Karpas-422 (cell line): ENCODE measurements around the gene CTIF. TPM values are rescaled to one million over a fixed set of nuclear protein-coding genes. Genes with fewer than 3 reads are reported as not detected.

Experiments used
- DNase-seq: peaks from one replicate; pipeline ENCODE4 v3.0.0-alpha.2; 2015
- H2AFZ ChIP-seq: fragments of 200-600 bp; sonication (generic); 2 replicates; pipeline ENCODE4 v1.6.1; 2014; ENCODE audit warnings: antibody characterized with exemption, low read length, mixed read lengths
- H3K27ac ChIP-seq: fragments of 200-600 bp; sonication (generic); 2 replicates; pipeline ENCODE4 v1.5.1; 2014; ENCODE audit warnings: mild to moderate bottlenecking, low read length, moderate library complexity
- H3K27me3 ChIP-seq: fragments of 200-600 bp; sonication (generic); 2 replicates; pipeline ENCODE4 v1.6.1; 2014; ENCODE audit warnings: low read length, mixed read lengths
- H3K36me3 ChIP-seq: fragments of 200-600 bp; sonication (generic); 2 replicates; pipeline ENCODE4 v1.6.1; 2014; ENCODE audit warnings: low read length, mixed read lengths; ENCODE audit not compliant: insufficient read depth
- H3K4me1 ChIP-seq: fragments of 200-600 bp; sonication (generic); 2 replicates; pipeline ENCODE4 v1.6.1; 2014; ENCODE audit warnings: mild to moderate bottlenecking, low read length, mixed read lengths
- H3K4me2 ChIP-seq: fragments of 200-600 bp; sonication (generic); 2 replicates; pipeline ENCODE4 v1.6.1; 2014; ENCODE audit warnings: low read length, low read depth, mild to moderate bottlenecking; ENCODE audit not compliant: poor library complexity, severe bottlenecking
- H3K4me3 ChIP-seq: fragments of 200-600 bp; sonication (generic); 2 replicates; pipeline ENCODE4 v1.5.1; 2014; ENCODE audit warnings: mild to moderate bottlenecking, antibody characterized with exemption, low read length, mixed read lengths
- H3K79me2 ChIP-seq: fragments of 200-600 bp; sonication (generic); 2 replicates; pipeline ENCODE4 v1.6.1; 2014; ENCODE audit warnings: mild to moderate bottlenecking, low read length, mixed read lengths
- H3K9ac ChIP-seq: fragments of 200-600 bp; sonication (generic); 2 replicates; pipeline ENCODE4 v1.6.0; 2014; ENCODE audit warnings: low read length
- H3K9me2 ChIP-seq: fragments of 200-600 bp; sonication (generic), shearing (Covaris generic); replicated peaks from 2 replicates; pipeline ENCODE4 v1.6.0; 2014; ENCODE audit warnings: mild to moderate bottlenecking, low read length, moderate library complexity; ENCODE audit not compliant: insufficient read depth
- H3K9me3 ChIP-seq: fragments of 300-700, 200-600 bp; sonication (generic); 2 replicates; pipeline ENCODE4 v1.6.1; 2014; ENCODE audit warnings: low read length, mixed read lengths
- H4K20me1 ChIP-seq: fragments of 200-600 bp; sonication (generic); 2 replicates; pipeline ENCODE4 v1.6.1; 2014; ENCODE audit warnings: mild to moderate bottlenecking, antibody characterized with exemption, low read length, low read depth; ENCODE audit not compliant: insufficient read depth
- total RNA-seq: library from RNA; depleted of rRNA; stranded (reverse); fragments of >200 nt; shearing (Covaris generic); gene quantifications from 2 replicates; pipeline ENCODE4 v1.2.3, GENCODE V29; 2014; ENCODE audit warnings: low replicate concordance

The CTIF gene
- total RNA-seq, 1 experiment from 2014 or later, result 0.60 TPM

DNA sequence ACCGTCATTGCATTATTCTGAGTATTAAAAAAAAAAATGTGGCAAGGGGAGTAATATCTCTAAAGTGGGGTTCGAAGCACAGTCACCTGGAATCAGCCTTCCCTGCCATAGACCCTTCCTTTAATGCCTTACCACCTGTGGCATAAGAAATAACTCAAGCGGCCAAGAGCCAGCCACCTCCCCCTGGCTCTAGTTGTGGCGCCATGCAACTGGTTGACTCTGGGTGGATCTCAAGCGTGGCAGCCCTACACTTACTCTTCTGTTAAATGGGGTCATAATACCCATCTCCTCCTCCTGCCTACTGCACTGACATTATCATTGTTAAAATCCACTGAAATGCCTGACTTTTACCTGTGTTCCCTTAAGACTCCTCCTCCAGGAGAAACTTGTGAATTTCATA is 236.1 kb downstream of the CTIF start:
- Histone ChIP-seq H3K9ac (no peak overlapping the region), H3K27ac (no peak overlapping the region), H2AFZ (no peak overlapping the region), H3K4me3 (no peak overlapping the region), H3K4me2 (no peak overlapping the region), H3K4me1 (peaks cover 9% of the 10 kb centered on the region), H3K9me3 (no peaks in the 10 kb centered on the region), H3K27me3 (no peaks in the 10 kb centered on the region), H3K79me2 (no peaks in the 10 kb centered on the region), H3K36me3 (no peaks in the 10 kb centered on the region), H3K9me2 (no peaks in the 10 kb centered on the region), H4K20me1 (no peaks in the 10 kb centered on the region)
- no peak for DNase-seq

- Histone ChIP-seq H3K27me3 (no peaks in the 10 kb centered on the region), H3K9me3 (no peaks in the 10 kb centered on the region), H3K4me3 (no peak overlapping the region), H4K20me1 (no peaks in the 10 kb centered on the region), H3K9ac (no peak overlapping the region), H2AFZ (no peak overlapping the region), H3K4me2 (no peak overlapping the region), H3K27ac (no peak overlapping the region), H3K9me2 (no peaks in the 10 kb centered on the region), H3K36me3 (no peaks in the 10 kb centered on the region), H3K4me1 (peaks cover 9% of the 10 kb centered on the region), H3K79me2 (no peaks in the 10 kb centered on the region)
- DNase-seq, result no peak
Observed at GRCh38 chr18:48775372-48776155, 236.7 kb downstream of the CTIF start.

- no peaks in the 10 kb centered on the region for H3K27me3 ChIP-seq
- H3K4me1 ChIP-seq, result peaks cover 9% of the 10 kb centered on the region
- no peaks in the 10 kb centered on the region for H3K9me3 ChIP-seq
- H2AFZ ChIP-seq, result no peak overlapping the region
- H3K36me3 ChIP-seq, result no peaks in the 10 kb centered on the region
- H3K4me2 ChIP-seq, result no peak overlapping the region
- no peaks in the 10 kb centered on the region for H4K20me1 ChIP-seq
- no peak overlapping the region for H3K27ac ChIP-seq
- H3K9me2 ChIP-seq, result no peaks in the 10 kb centered on the region
- H3K9ac ChIP-seq, result no peak overlapping the region
- no peak overlapping the region for H3K4me3 ChIP-seq
- DNase-seq, result no peak
- no peaks in the 10 kb centered on the region for H3K79me2 ChIP-seq
Observed at GRCh38 chr18:48776156-48776555, 237.3 kb downstream of the CTIF start.

- no peak overlapping the region for H3K4me3 ChIP-seq
- no peak overlapping the region for H2AFZ ChIP-seq
- H3K9me2 ChIP-seq, result no peaks in the 10 kb centered on the region
- H3K36me3 ChIP-seq, result no peaks in the 10 kb centered on the region
- no peaks in the 10 kb centered on the region for H3K27me3 ChIP-seq
- peaks cover 9% of the 10 kb centered on the region for H3K4me1 ChIP-seq
- no peak overlapping the region for H3K27ac ChIP-seq
- H3K79me2 ChIP-seq, result no peaks in the 10 kb centered on the region
- no peaks in the 10 kb centered on the region for H3K9me3 ChIP-seq
- no peak for DNase-seq
- H4K20me1 ChIP-seq, result no peaks in the 10 kb centered on the region
- H3K9ac ChIP-seq, result no peak overlapping the region
- H3K4me2 ChIP-seq, result no peak overlapping the region
Observed at GRCh38 chr18:48776641-48777025, 237.8 kb downstream of the CTIF start.

DNA sequence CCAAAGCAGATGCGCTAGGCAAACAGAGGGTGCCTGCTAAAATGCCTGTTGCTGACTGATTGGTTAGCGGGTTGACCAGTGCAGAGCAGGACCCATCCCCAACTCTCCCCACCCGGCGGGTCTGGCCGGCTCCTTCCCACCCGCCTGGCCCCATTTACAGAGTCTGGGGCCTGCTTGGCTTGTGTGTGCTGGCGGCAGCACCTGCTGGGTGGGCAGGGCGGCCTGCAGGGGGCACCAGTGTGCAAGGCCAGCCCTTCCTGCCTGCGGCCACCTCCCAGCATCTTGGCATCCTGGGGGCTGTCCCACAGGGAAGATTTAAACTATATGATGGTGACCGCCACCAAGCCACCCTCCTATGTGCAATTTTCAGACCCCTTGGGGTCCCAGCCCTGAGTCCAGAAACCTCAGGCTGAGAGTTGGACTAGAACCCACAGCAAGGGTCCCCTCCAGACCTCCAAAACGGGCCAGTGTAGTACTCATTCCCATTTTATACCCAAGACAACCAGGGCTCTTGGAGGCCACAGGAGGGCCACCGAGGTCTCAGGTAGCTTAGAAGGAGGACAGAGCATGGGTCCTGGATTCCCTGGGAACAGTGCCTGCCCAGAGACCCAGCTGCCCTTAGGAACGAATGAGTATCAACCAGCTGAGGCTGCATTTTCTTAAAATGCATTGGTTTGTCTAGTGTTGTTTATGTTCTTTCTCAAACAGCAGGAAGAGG is 238.4 kb downstream of the CTIF start:
- Histone ChIP-seq H4K20me1 (no peaks in the 10 kb centered on the region), H3K4me1 (peaks cover 10% of the 10 kb centered on the region), H2AFZ (no peak overlapping the region), H3K36me3 (no peaks in the 10 kb centered on the region), H3K9me2 (no peaks in the 10 kb centered on the region), H3K79me2 (no peaks in the 10 kb centered on the region), H3K27me3 (no peaks in the 10 kb centered on the region), H3K9me3 (no peaks in the 10 kb centered on the region), H3K9ac (no peak overlapping the region), H3K4me2 (no peak overlapping the region), H3K27ac (no peak overlapping the region), H3K4me3 (no peak overlapping the region)
- peak; percentile 83 for DNase-seq

DNA sequence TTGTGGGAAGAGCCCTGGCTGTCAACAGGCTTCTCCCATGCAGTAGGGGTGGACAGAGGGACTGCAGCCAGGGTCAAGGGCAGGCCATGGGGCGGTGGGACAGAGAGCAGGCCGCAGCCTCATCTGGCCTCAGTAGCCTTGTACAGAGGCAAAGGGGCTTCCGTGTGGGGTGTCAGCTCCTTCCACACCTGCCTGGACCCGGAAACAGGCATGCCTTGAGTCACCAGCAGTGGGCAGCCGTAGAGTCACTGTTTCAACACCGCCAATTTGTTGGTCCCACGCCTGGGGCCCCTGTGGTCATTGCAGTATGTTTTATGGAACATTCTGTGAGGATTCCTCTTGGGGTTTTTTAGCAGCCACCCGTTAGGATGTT is 238.9 kb downstream of the CTIF start:
- H3K27me3 ChIP-seq, result no peaks in the 10 kb centered on the region
- no peak overlapping the region for H2AFZ ChIP-seq
- H3K9ac ChIP-seq, result no peak overlapping the region
- H3K79me2 ChIP-seq, result no peaks in the 10 kb centered on the region
- H3K27ac ChIP-seq, result no peak overlapping the region
- H3K4me3 ChIP-seq, result no peak overlapping the region
- peaks cover 15% of the 10 kb centered on the region for H3K4me1 ChIP-seq
- no peaks in the 10 kb centered on the region for H3K9me3 ChIP-seq
- H3K36me3 ChIP-seq, result no peaks in the 10 kb centered on the region
- H3K4me2 ChIP-seq, result no peak overlapping the region
- H4K20me1 ChIP-seq, result no peaks in the 10 kb centered on the region
- no peaks in the 10 kb centered on the region for H3K9me2 ChIP-seq
- DNase-seq, result no peak

- Histone ChIP-seq H3K4me1 (peaks cover 15% of the 10 kb centered on the region), H3K79me2 (no peaks in the 10 kb centered on the region), H3K9ac (no peak overlapping the region), H4K20me1 (no peaks in the 10 kb centered on the region), H3K4me3 (no peak overlapping the region), H3K9me3 (no peaks in the 10 kb centered on the region), H2AFZ (no peak overlapping the region), H3K36me3 (no peaks in the 10 kb centered on the region), H3K4me2 (no peak overlapping the region), H3K27me3 (no peaks in the 10 kb centered on the region), H3K27ac (no peak overlapping the region), H3K9me2 (no peaks in the 10 kb centered on the region)
- no peak for DNase-seq
Observed at GRCh38 chr18:48778344-48779011, 239.6 kb downstream of the CTIF start.

DNA sequence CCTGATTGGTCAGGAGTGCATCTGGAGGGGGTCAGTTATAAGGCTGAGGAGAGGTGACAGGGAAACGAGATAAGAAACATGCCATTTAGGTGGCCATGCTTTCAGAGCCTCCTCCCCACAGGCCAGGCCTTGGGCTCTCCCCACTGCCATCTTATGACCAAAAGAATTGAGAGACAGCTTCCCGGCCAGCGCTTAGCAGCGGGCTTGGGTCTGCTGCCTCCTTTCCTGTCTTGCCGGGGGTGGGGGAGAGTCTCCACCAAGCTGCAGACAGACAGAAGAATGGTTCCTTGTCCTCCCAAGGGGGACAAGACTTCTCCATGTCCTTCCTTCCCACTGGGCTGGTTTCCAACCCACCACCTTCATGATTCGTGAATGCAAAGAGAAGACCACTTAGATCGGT is 240.6 kb downstream of the CTIF start:
- H3K9me2 ChIP-seq, result no peaks in the 10 kb centered on the region
- H2AFZ ChIP-seq, result no peak overlapping the region
- no peaks in the 10 kb centered on the region for H4K20me1 ChIP-seq
- no peak overlapping the region for H3K4me3 ChIP-seq
- no peak overlapping the region for H3K27ac ChIP-seq
- no peaks in the 10 kb centered on the region for H3K27me3 ChIP-seq
- H3K36me3 ChIP-seq, result no peaks in the 10 kb centered on the region
- no peak for DNase-seq
- H3K79me2 ChIP-seq, result no peaks in the 10 kb centered on the region
- no peak overlapping the region for H3K9ac ChIP-seq
- no peak overlapping the region for H3K4me2 ChIP-seq
- peaks cover 25% of the 10 kb centered on the region for H3K4me1 ChIP-seq
- no peaks in the 10 kb centered on the region for H3K9me3 ChIP-seq
